Sigmoid colon (tissue), 4 donors: ENCODE measurements around the gene IPPK.

Source experiments
- EP300 ChIP-seq, 4 donors: sonication (generic); formaldehyde crosslinking; IDR thresholded peaks; one replicate each; pipeline ENCODE4 v1.6.1; 2017; ENCODE audit warnings: antibody characterized with exemption in 4 of 4
- POLR2AphosphoS5 ChIP-seq, 4 donors: sonication (generic); formaldehyde crosslinking; IDR thresholded peaks; one replicate each; pipeline ENCODE4 v1.6.1; 2017; ENCODE audit warnings: antibody characterized with exemption in 4 of 4
- TF ChIP-seq, protein P1 (sequence below), 4 experiments: fragments of 450-650 bp in 3 of 4; fragments of 200-600 bp in 1 of 4; IDR thresholded peaks; one replicate each; pipeline ENCODE4 v1.5.1; 2016 to 2019; ENCODE audit warnings: antibody characterized with exemption in 4 of 4, mild to moderate bottlenecking in 3 of 4, moderate library complexity in 2 of 4

DNA sequence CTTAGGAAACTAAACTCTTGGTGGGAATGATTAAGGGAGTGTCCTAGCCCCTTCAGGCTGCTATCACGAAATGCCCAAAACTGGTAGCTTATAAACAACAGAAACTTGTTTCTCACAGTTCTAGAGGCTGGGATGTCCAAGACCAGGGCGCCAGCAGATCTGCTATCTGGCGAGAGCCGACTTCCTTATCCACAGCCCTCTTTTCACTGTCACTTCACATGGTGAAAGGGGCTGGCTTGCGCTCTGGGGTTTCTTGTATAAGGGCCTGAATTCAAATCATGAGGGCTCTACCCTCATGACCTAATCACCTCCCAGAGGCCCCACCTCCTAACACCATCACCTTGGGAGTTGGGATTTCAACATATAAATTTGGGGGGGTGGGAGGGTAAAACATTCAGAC, 49.1 kb downstream of the IPPK start:
- TF ChIP-seq, protein P1, sequence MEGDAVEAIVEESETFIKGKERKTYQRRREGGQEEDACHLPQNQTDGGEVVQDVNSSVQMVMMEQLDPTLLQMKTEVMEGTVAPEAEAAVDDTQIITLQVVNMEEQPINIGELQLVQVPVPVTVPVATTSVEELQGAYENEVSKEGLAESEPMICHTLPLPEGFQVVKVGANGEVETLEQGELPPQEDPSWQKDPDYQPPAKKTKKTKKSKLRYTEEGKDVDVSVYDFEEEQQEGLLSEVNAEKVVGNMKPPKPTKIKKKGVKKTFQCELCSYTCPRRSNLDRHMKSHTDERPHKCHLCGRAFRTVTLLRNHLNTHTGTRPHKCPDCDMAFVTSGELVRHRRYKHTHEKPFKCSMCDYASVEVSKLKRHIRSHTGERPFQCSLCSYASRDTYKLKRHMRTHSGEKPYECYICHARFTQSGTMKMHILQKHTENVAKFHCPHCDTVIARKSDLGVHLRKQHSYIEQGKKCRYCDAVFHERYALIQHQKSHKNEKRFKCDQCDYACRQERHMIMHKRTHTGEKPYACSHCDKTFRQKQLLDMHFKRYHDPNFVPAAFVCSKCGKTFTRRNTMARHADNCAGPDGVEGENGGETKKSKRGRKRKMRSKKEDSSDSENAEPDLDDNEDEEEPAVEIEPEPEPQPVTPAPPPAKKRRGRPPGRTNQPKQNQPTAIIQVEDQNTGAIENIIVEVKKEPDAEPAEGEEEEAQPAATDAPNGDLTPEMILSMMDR (IDR thresholded peaks at IDR 0.05) = no peak
- TF ChIP-seq EP300 (IDR thresholded peaks at IDR 0.05) (no peak), POLR2AphosphoS5 (IDR thresholded peaks at IDR 0.05) (no peak)
